HG03575 (cell line): Measurements from ENCODE around the gene C2orf72.

Source experiments
- ATAC-seq: cut with Tn5 transposase; IDR thresholded peaks from one replicate; pipeline ENCODE4 v1.9.1; 2021; ENCODE audit not compliant: unreplicated experiment, insufficient number of reproducible peaks, low FRiP score; ENCODE audit errors: extremely low read depth

Gene C2orf72

GRCh38 chr2:231038483-231039293 is 1.4 kb downstream of the C2orf72 start:
- ATAC-seq = no peak

GRCh38 chr2:231039294-231039664 is 2.0 kb downstream of the C2orf72 start:
- ATAC-seq = no peak

- ATAC-seq = no peak
These were observed 2.6 kb downstream of the C2orf72 start for GRCh38 chr2:231039821-231040364.

GRCh38 chr2:231041061-231041689 is 3.9 kb downstream of the C2orf72 start:
- no peak for ATAC-seq

GRCh38 chr2:231043796-231044195 is 6.5 kb downstream of the C2orf72 start:
- ATAC-seq = no peak

GRCh38 chr2:231046916-231047273 is 9.6 kb downstream of the C2orf72 start:
- ATAC-seq = no peak

GRCh38 chr2:231047274-231047922 is 10.1 kb downstream of the C2orf72 start:
- no peak for ATAC-seq

- ATAC-seq = no peak
These were observed 10.9 kb downstream of the C2orf72 start for GRCh38 chr2:231047923-231048915.

GRCh38 chr2:231049286-231050017 is 12.1 kb downstream of the C2orf72 start:
- no peak for ATAC-seq

GRCh38 chr2:231050018-231050901 is 12.9 kb downstream of the C2orf72 start:
- no peak for ATAC-seq

GRCh38 chr2:231051116-231051515 is 13.8 kb downstream of the C2orf72 start:
- ATAC-seq = no peak

- no peak for ATAC-seq
These were observed 15.4 kb downstream of the C2orf72 start for GRCh38 chr2:231052494-231053451.

- ATAC-seq = no peak
These were observed 16.5 kb downstream of the C2orf72 start for GRCh38 chr2:231053846-231054245.

- peak; percentile 51 for ATAC-seq
These were observed 19.4 kb downstream of the C2orf72 start, which contains the start of gene PSMD1 for GRCh38 chr2:231056453-231057416. Gene PSMD1 (plus strand): TSS chr2:231056867. CDS start chr2:231057026, 159 bp downstream.

- no peak for ATAC-seq
These were observed 20.3 kb downstream of the C2orf72 start for GRCh38 chr2:231057590-231057989.
